Retina (tissue), 1 donor: Measurements from ENCODE around the gene PALS1.
"Not testable (repeated sequence)": the region's sequence is repeated elsewhere in the genome, so short reads cannot be mapped to it uniquely, and the experiment has no call there.

Experiments
- DNase-seq: peaks from one replicate; pipeline ENCODE4 v3.0.0-alpha.2; 2016

The PALS1 gene

DNA sequence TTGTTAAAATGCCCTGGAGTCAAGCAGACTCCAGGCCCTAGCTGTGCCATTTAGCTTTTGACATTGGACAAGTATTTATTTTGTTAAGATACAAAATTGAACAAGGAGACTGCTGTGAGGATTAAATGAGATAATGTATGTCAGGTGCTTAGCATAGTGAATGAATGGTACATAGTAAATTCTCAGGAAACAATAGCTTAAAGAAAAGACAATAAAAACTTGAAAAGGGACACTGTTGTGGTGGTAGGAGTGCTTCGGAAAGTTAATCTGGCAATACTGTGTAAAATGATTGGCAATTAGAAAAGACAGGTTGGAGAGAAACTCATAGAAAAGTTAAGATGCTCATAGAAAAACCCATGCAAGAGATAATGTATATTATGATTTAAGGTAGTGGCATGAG is 19.7 kb downstream of the PALS1 start:
- DNase-seq = no peak

GRCh38 chr14:67263499-67264149 is 22.4 kb downstream of the PALS1 start:
- no peak for DNase-seq

GRCh38 chr14:67265131-67265530 is 23.9 kb downstream of the PALS1 start:
- no peak for DNase-seq

GRCh38 chr14:67267576-67268328 is 26.5 kb downstream of the PALS1 start:
- no peak for DNase-seq

DNA sequence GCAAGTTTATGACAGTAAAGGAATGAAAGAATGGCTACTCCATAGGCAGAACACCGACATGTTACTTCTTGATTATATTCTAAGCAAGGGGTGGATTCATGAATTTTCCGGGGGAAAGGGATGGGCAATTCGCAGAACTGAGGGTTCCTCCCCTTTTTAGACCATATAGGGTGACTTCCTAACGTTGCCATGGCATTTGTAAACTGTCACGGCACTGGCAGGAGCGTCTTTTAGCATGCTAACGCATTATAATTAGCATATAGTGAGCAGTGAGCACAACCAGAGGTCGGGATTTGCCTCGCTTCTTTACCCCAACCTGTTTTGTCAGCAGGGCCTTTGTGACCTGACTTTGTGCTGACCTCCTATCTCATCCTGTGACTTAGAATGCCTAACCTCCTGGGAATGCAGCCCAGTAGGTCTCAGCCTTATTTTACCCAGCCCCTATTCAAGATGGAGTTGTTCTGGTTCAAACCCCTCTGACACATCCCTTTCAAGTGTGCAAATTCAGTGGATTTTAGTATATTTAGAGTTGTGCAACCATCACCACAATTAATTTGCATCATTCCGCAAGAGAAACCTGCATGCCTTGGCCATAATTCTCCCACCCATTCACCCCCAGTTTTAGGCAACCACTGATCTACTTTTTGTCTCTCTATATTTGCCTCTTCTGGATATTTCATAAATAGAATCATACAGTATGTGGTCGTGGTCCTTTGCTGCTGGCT is 27.4 kb downstream of the PALS1 start:
- DNase-seq = peak; percentile 42

DNA sequence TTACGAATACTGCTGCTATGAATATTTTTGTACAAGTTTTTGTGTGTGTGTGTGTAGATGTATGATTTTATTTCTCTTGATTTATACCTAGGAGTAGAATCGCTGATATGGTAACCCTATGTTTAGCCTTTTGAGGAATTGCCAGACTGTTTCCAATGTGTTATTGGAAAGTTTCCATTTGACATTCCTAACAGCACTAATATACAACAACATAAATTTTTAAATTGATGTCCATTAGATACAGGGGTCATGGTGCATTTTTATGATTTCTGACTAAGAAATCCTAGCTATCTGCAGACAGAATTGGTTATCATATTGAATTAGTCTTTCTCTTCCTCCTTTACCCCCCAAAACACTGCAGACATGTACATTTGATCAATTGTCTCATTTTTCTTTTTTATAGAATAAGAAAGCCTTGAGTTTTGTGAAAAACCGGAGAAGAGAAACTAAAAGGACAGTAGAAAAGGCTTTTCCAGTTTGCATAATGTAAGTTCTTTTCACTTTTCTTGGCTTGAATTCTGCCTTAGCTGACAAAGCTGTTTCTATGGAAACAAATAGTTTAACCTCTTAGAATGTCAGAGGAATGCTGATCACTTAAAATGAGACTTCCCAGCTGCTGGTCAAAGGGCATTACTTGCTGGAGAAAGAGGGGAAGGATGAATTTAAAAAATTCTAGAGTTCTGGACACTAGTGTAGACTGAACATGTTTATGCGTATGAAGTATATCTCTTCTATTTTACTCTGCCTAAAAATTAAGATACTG is 28.2 kb downstream of the PALS1 start:
- DNase-seq = peak; percentile 39

DNA sequence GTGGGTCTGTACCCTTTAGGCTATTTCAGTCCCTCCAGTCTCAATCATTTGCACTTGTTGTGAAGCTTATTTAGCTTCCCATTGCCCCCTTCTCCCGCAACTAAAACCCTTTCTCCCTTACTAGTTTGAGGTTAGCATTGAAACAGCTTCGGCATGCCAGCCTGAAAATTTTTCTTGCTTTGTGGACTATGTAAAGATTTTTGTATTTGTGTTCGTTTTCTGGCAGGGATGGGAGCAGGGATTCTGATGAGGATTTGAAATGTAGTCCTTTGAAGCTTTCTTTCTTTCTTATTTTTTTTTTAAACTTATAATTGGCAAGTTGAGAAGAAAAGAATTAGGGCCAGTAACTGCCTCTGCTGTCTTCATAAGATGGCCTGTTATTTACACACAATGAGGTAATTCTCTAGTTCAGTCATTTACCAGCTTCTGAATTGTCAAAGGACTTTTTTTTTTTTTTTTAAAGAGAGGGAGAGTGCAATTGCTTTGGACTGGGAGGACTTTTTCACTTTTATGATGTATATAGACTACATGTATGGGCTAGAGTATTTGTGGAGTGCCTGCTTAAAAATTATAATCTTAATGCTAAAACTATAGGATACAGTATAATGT is 29.0 kb downstream of the PALS1 start:
- DNase-seq = peak; percentile 39

DNA sequence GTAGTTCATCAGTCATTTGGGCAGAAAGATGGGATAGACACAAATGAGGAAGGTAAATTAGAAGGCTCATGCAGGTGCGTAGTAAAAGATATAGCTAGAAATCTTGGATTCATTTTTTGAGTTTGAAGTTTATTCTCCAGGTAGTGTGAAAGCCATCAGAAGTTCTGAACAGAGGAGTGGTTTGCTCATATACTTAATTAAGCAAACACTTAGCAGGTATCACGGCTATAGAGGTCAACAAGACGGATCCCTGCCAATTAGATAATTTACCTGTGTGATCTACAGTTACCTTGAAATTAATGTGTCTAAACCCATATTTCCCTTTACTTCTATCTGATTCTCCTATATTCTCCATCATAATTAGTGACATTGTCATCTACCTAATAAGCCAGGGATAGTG is 29.7 kb downstream of the PALS1 start:
- DNase-seq = no peak

DNA sequence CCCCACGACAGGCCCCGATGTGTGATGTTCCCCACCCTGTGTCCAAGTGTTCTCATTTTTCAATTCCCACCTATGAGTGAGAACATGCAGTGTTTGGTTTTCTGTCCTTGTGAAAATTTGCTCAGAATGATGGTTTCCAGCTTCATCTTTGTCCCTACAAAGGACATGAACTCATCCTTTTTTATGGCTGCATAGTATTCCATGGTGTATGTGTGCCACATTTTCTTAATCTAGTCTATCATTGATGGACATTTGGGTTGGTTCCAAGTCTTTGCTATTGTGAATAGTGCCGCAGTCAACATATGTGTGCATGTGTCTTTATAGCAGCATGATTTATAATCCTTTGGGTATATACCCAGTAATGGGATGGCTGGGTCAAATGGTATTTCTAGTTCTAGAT is 32.0 kb downstream of the PALS1 start:
- not testable (repeated sequence) for DNase-seq

DNA sequence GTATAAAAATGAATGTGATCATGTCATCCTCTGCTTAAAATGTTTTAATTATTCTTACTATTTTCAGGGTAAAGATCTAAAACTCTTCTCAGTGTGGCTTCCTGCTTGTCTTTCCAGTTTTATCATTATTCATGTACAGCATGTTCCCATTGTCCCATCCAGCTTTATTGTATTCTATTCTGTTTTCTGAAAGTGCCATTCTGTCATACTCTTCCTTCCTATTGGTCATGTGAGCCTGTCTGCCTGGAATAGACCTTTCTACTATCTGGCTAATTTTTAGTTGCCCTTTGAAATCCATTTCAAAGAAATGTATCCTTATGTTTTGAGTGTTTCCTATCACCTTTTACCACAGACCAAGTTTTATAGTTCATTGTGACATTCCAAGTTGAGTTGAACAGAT is 34.9 kb downstream of the PALS1 start:
- no peak for DNase-seq

DNA sequence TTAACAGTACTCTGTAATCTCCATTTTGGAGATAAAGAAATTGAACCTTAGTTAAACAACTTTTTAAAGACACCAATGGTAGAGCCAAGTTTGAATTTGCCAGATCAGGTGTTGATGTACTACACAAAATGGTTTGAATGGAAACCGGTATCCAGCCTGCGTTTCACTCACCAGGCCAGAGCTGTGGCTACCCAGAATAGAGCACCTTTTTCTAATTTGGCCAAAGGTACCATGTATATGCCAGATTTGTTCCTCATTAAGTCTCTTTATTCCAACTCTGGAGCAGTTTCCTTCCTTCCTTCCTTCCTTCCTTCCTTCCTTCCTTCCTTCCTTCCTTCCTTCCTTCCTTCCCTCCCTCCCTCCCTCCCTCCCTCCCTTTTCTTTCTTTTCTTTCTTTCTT is 39.3 kb downstream of the PALS1 start:
- no peak for DNase-seq

GRCh38 chr14:67285876-67286452 is 44.7 kb downstream of the PALS1 start:
- DNase-seq = peak; percentile 17
